Hepatocyte (in vitro differentiated cells): ENCODE measurements around the gene TF. TPM values are rescaled to one million over a fixed set of nuclear protein-coding genes. Genes with fewer than 3 reads are reported as not detected.

Experiments used
- DNase-seq: peaks from one replicate; pipeline ENCODE4 v3.0.0-alpha.2; 2016; ENCODE audit warnings: low spot score
- H2AFZ ChIP-seq: fragments of 200-600 bp; sonication (generic); 2 replicates; pipeline ENCODE4 v1.6.0; 2016; ENCODE audit warnings: antibody characterized with exemption, mild to moderate bottlenecking
- H3K27ac ChIP-seq: fragments of 200-600 bp; sonication (generic); 2 replicates; pipeline ENCODE4 v1.5.1; 2016; ENCODE audit warnings: mild to moderate bottlenecking
- H3K27me3 ChIP-seq: fragments of 200-600 bp; sonication (generic); 2 replicates; pipeline ENCODE4 v1.6.1; 2016
- H3K36me3 ChIP-seq: fragments of 200-600 bp; sonication (generic); replicated peaks from 2 replicates; pipeline ENCODE4 v1.5.1; 2016; ENCODE audit warnings: low read depth; ENCODE audit not compliant: insufficient read depth
- H3K4me1 ChIP-seq: fragments of 200-600 bp; sonication (generic); 2 replicates; pipeline ENCODE4 v1.5.1; 2016; ENCODE audit warnings: mild to moderate bottlenecking, moderate library complexity; ENCODE audit not compliant: insufficient read depth
- H3K4me2 ChIP-seq: fragments of 200-600 bp; sonication (generic); 2 replicates; pipeline ENCODE4 v1.6.0; 2016
- H3K4me3 ChIP-seq: fragments of 200-600 bp; sonication (generic); 2 replicates; pipeline ENCODE4 v1.5.1; 2016; ENCODE audit warnings: mild to moderate bottlenecking
- H3K79me2 ChIP-seq: fragments of 200-600 bp; sonication (generic); 2 replicates; pipeline ENCODE4 v1.6.0; 2017; ENCODE audit warnings: mild to moderate bottlenecking
- H3K9me2 ChIP-seq: fragments of 200-600 bp; sonication (generic); replicated peaks from 2 replicates; pipeline ENCODE4 v1.6.0; 2017; ENCODE audit warnings: mild to moderate bottlenecking; ENCODE audit not compliant: insufficient read depth
- H3K9me3 ChIP-seq: fragments of 200-600 bp; sonication (generic); 2 replicates; pipeline ENCODE4 v1.5.1; 2016; ENCODE audit warnings: low read depth, mild to moderate bottlenecking
- H4K20me1 ChIP-seq: fragments of 200-600 bp; sonication (generic); 2 replicates; pipeline ENCODE4 v1.6.0; 2016; ENCODE audit warnings: mild to moderate bottlenecking; ENCODE audit not compliant: insufficient read depth, poor library complexity, severe bottlenecking
- CTCF ChIP-seq: fragments of 200-600 bp; sonication (generic); IDR thresholded peaks from 2 replicates; pipeline ENCODE4 v1.5.1; 2016; ENCODE audit warnings: antibody characterized with exemption, mild to moderate bottlenecking; ENCODE audit not compliant: poor library complexity
- EZH2 ChIP-seq: fragments of 200-600 bp; sonication (generic); IDR thresholded peaks from 2 replicates; pipeline ENCODE4 v1.6.1; 2016; ENCODE audit warnings: antibody characterized with exemption, mild to moderate bottlenecking, borderline replicate concordance
- EZH2phosphoT487 ChIP-seq: fragments of 200-600 bp; sonication (generic); IDR thresholded peaks from one replicate; pipeline ENCODE4 v1.6.1; 2018; ENCODE audit warnings: antibody characterized with exemption, mild to moderate bottlenecking, low read depth, moderate library complexity; ENCODE audit not compliant: unreplicated experiment, severe bottlenecking
- WGBS: methylation state at CpG from one replicate; pipeline ENCODE4 v1.1.6; 2016; ENCODE audit warnings: low lambda C conversion rate; ENCODE audit errors: missing lambda C conversion rate; 5-methylcytosine and 5-hydroxymethylcytosine counted together
- polyA plus RNA-seq: library from polyadenylated mRNA; unstranded; fragments of >200 nt; fragmentation: Nextera tagmentation; extraction: Ambion mirVana; gene quantifications from 2 replicates; pipeline ENCODE4 v1.2.1, GENCODE V29; 2016
- total RNA-seq: library from RNA; depleted of rRNA; stranded (reverse); fragments of >200 nt; gene quantifications from 2 replicates; pipeline ENCODE4 v1.2.3, GENCODE V29; 2014

TF gene
- total and polyA plus RNA-seq, 2 experiments from 2014 or later = 577 to 642 TPM

- no peak for TF ChIP-seq EZH2phosphoT487
- TF ChIP-seq EZH2 = no peak
- no peak for TF ChIP-seq CTCF
- H3K4me3 ChIP-seq = no peak overlapping the region
- no peaks in the 10 kb centered on the region for H4K20me1 ChIP-seq
- DNase-seq = no peak
- peaks cover 14% of the 10 kb centered on the region for H3K79me2 ChIP-seq
- no peaks in the 10 kb centered on the region for H3K9me2 ChIP-seq
- H2AFZ ChIP-seq = no peak overlapping the region
- no peak overlapping the region for H3K27ac ChIP-seq
- no peaks in the 10 kb centered on the region for H3K4me1 ChIP-seq
- H3K36me3 ChIP-seq = no peaks in the 10 kb centered on the region
- H3K9me3 ChIP-seq = no peaks in the 10 kb centered on the region
- H3K4me2 ChIP-seq = no peak overlapping the region
- WGBS = 94% methylated on average over 1 of the region's 1 CpG
- no peaks in the 10 kb centered on the region for H3K27me3 ChIP-seq
These were observed 66.7 kb downstream of the TF start for GRCh38 chr3:133812872-133813271.

- no peaks in the 10 kb centered on the region for H3K4me1 ChIP-seq
- no peak overlapping the region for H3K4me2 ChIP-seq
- no peak overlapping the region for H3K4me3 ChIP-seq
- H3K36me3 ChIP-seq = no peaks in the 10 kb centered on the region
- no peaks in the 10 kb centered on the region for H3K79me2 ChIP-seq
- H4K20me1 ChIP-seq = no peaks in the 10 kb centered on the region
- no peaks in the 10 kb centered on the region for H3K9me2 ChIP-seq
- H2AFZ ChIP-seq = no peak overlapping the region
- no peaks in the 10 kb centered on the region for H3K27me3 ChIP-seq
- no peak for DNase-seq
- TF ChIP-seq CTCF = no peak
- no peak for TF ChIP-seq EZH2
- no peak for TF ChIP-seq EZH2phosphoT487
- no peaks in the 10 kb centered on the region for H3K9me3 ChIP-seq
- H3K27ac ChIP-seq = no peak overlapping the region
- 72% methylated on average over 2 of the region's 2 CpGs for WGBS
These were observed 69.2 kb downstream of the TF start for GRCh38 chr3:133815386-133815785.

- WGBS = 97% methylated on average over 4 of the region's 4 CpGs
- Histone ChIP-seq H3K9me2 (no peaks in the 10 kb centered on the region), H3K36me3 (no peaks in the 10 kb centered on the region), H3K79me2 (no peaks in the 10 kb centered on the region), H3K4me1 (no peaks in the 10 kb centered on the region), H2AFZ (no peak overlapping the region), H3K4me3 (no peak overlapping the region), H3K27me3 (no peaks in the 10 kb centered on the region), H4K20me1 (no peaks in the 10 kb centered on the region), H3K9me3 (no peaks in the 10 kb centered on the region), H3K4me2 (no peak overlapping the region), H3K27ac (no peak overlapping the region)
- no peak for TF ChIP-seq EZH2phosphoT487
- TF ChIP-seq EZH2 = no peak
- TF ChIP-seq CTCF = no peak
- no peak for DNase-seq
These were observed 73.9 kb downstream of the TF start for GRCh38 chr3:133820129-133820528.
